Body of pancreas (tissue), 4 donors: ENCODE measurements around the gene NPPA. TPM values are rescaled to one million over a fixed set of nuclear protein-coding genes. Genes with fewer than 3 reads are reported as not detected.

Source experiments
- ATAC-seq: fragments of 150-250 bp; one replicate; pipeline ENCODE4 v1.9.1; 2016
- DNase-seq, 4 donors: peaks; one replicate each; pipeline ENCODE4 v3.0.0-alpha.2; 2019
- H3K27ac ChIP-seq, 4 donors: fragments of 200-600 bp; sonication (generic); 1 replicate in 3 of 4; 2 replicates in 1 of 4; pipeline versions ENCODE4 v1.5.1 to v1.6.1; 2016 to 2019; ENCODE audit warnings: mild to moderate bottlenecking in 1 of 4, mixed read lengths in 1 of 4, moderate library complexity in 1 of 4
- H3K27me3 ChIP-seq, 2 donors: fragments of 200-600 bp; sonication (generic); one replicate each; pipeline ENCODE4 v1.6.0; 2016; ENCODE audit warnings: mild to moderate bottlenecking in 1 of 2
- H3K36me3 ChIP-seq, 2 donors: fragments of 200-600 bp; sonication (generic); replicated peaks in 1 of 2; 2 replicates each; pipeline ENCODE4 v1.5.1; 2016; ENCODE audit warnings: low read depth in 2 of 2; ENCODE audit not compliant: insufficient read depth in 1 of 2
- H3K4me1 ChIP-seq: fragments of 200-600 bp; sonication (generic); one replicate; pipeline ENCODE4 v1.6.0; 2016
- H3K4me3 ChIP-seq, 2 donors: fragments of 200-600 bp; sonication (generic); 1 replicate in 1 of 2; 2 replicates in 1 of 2; pipeline ENCODE4 v1.5.1; 2016 to 2019
- H3K9me3 ChIP-seq, 3 donors: fragments of 200-600 bp; sonication (generic); 1 replicate in 2 of 3; 2 replicates in 1 of 3; pipeline ENCODE4 v1.5.1; 2016
- POLR2A ChIP-seq, 3 donors: fragments of 450-650 bp; IDR thresholded peaks; one replicate each; pipeline ENCODE4 v1.6.1; 2016; ENCODE audit warnings: antibody characterized with exemption in 3 of 3, mild to moderate bottlenecking in 2 of 3
- WGBS, 2 donors: methylation state at CpG; one replicate each; pipeline ENCODE4 v1.1.5; 2017; 5-methylcytosine and 5-hydroxymethylcytosine counted together
- intact Hi-C: fragments of 100-400 bp; cut with DNase I; formaldehyde crosslinking; loops from one replicate; pipeline ENCODE4 v1.15.1; 2023
- total RNA-seq, 2 donors: library from RNA; depleted of rRNA; stranded (reverse); fragments of >200 nt; gene quantifications; one replicate each; pipeline ENCODE4 v1.1.0, GENCODE V29; 2016
- TF ChIP-seq, protein P1 (sequence below), 7 experiments: fragments of 450-650 bp in 4 of 7; fragments of 200-600 bp in 3 of 7; sonication (generic) in 3 of 7; IDR thresholded peaks; one replicate each; pipeline ENCODE4 v1.5.1; 2016 to 2019; ENCODE audit warnings: antibody characterized with exemption in 7 of 7

Gene NPPA
- total RNA-seq, 2 donors from 2014 or later = 25.4 TPM; not detected in 1

GRCh38 chr1:11850156-11850555, 2.6 kb upstream of the NPPA start:
- no peaks in the 10 kb centered on the region for H3K4me1 ChIP-seq
- ATAC-seq (no peak), DNase-seq (no peak)
- TF ChIP-seq, protein P1, sequence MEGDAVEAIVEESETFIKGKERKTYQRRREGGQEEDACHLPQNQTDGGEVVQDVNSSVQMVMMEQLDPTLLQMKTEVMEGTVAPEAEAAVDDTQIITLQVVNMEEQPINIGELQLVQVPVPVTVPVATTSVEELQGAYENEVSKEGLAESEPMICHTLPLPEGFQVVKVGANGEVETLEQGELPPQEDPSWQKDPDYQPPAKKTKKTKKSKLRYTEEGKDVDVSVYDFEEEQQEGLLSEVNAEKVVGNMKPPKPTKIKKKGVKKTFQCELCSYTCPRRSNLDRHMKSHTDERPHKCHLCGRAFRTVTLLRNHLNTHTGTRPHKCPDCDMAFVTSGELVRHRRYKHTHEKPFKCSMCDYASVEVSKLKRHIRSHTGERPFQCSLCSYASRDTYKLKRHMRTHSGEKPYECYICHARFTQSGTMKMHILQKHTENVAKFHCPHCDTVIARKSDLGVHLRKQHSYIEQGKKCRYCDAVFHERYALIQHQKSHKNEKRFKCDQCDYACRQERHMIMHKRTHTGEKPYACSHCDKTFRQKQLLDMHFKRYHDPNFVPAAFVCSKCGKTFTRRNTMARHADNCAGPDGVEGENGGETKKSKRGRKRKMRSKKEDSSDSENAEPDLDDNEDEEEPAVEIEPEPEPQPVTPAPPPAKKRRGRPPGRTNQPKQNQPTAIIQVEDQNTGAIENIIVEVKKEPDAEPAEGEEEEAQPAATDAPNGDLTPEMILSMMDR (IDR thresholded peaks at IDR 0.05) = no peak
- no peak for TF ChIP-seq POLR2A (IDR thresholded peaks at IDR 0.05)
- H3K27me3 ChIP-seq = no peaks in the 10 kb centered on the region
- no peak overlapping the region for H3K27ac ChIP-seq
- intact Hi-C loops = no loop called here
- H3K4me3 ChIP-seq = no peak overlapping the region
- no peaks in the 10 kb centered on the region for H3K36me3 ChIP-seq
- H3K9me3 ChIP-seq = no peaks in the 10 kb centered on the region
- 53 to 54% methylated on average over 11 of the region's 11 CpGs for WGBS, 2 donors

- no peaks in the 10 kb centered on the region for H3K27me3 ChIP-seq
- no peak for DNase-seq
- ATAC-seq = no peak
- no peak overlapping the region for H3K27ac ChIP-seq
- H3K36me3 ChIP-seq = peaks cover 0 to 3% of the 10 kb centered on the region in 2 donors
- no peaks in the 10 kb centered on the region for H3K9me3 ChIP-seq
- no peaks in the 10 kb centered on the region for H3K4me1 ChIP-seq
- WGBS, 2 donors = 80 to 88% methylated on average over 9 of the region's 9 CpGs
- TF ChIP-seq, protein P1 (IDR thresholded peaks at IDR 0.05) = no peak
- no peak for TF ChIP-seq POLR2A (IDR thresholded peaks at IDR 0.05)
- no peak overlapping the region for H3K4me3 ChIP-seq
- intact Hi-C loops = no loop called here
These were observed 754 bp upstream of the NPPA start for GRCh38 chr1:11848373-11848700.

DNA sequence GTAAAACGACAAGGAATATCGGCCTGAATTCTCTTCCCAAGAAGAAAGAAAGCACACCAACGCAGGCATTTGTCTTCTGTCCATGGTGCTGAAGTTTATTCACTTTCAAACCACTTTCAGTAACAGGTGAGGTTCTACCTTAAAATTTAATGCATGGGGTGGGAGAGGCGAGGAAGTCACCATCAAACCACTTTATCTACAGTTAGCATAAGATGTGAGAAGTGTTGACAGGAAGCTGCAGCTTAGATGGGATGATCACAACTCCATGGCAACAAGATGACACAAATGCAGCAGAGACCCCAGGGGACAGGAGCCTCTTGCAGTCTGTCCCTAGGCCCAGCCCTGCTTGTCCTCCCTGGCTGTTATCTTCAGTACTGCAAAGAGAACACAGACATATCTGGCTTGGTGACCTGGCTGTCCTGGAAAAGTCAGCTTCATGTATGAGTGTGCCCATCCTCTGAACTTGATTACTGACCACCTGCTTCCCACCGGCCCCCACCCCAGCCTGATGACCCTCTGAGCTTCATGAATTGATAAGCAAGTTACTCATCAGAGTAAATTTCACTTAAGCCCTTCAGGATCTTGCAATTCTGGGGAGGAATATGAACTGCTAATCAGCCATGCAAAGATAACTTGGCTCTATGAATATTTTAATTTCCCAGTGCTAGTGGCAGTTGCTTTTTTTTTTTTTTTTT, 1.8 kb downstream of the NPPA start:
- DNase-seq (no peak), ATAC-seq (no peak)
- H3K27ac ChIP-seq = no peak overlapping the region
- intact Hi-C loops = no loop called here
- peaks cover 1 to 14% of the 10 kb centered on the region in 2 donors for H3K36me3 ChIP-seq
- no peaks in the 10 kb centered on the region for H3K9me3 ChIP-seq
- TF ChIP-seq, protein P1 (IDR thresholded peaks at IDR 0.05) = no peak
- no peak for TF ChIP-seq POLR2A (IDR thresholded peaks at IDR 0.05)
- no peaks in the 10 kb centered on the region for H3K27me3 ChIP-seq
- no peaks in the 10 kb centered on the region for H3K4me1 ChIP-seq
- H3K4me3 ChIP-seq = no peak overlapping the region
- whole genome bisulfite sequencing, 2 donors = 64 to 76% methylated on average over 5 of the region's 5 CpGs

GRCh38 chr1:11842154-11843041, 5.2 kb downstream of the NPPA start:
- peaks cover 5 to 26% of the 10 kb centered on the region in 2 donors for H3K36me3 ChIP-seq
- no peak overlapping the region for H3K4me3 ChIP-seq
- H3K9me3 ChIP-seq = no peaks in the 10 kb centered on the region
- TF ChIP-seq POLR2A (IDR thresholded peaks at IDR 0.05) = no peak
- H3K4me1 ChIP-seq = no peaks in the 10 kb centered on the region
- ATAC-seq (no peak), DNase-seq (no peak)
- no peaks in the 10 kb centered on the region for H3K27me3 ChIP-seq
- intact Hi-C loops = no loop called here
- no peak overlapping the region for H3K27ac ChIP-seq
- WGBS, 2 donors = 67 to 81% methylated on average over 17 to 19 of the region's 19 CpGs

DNA sequence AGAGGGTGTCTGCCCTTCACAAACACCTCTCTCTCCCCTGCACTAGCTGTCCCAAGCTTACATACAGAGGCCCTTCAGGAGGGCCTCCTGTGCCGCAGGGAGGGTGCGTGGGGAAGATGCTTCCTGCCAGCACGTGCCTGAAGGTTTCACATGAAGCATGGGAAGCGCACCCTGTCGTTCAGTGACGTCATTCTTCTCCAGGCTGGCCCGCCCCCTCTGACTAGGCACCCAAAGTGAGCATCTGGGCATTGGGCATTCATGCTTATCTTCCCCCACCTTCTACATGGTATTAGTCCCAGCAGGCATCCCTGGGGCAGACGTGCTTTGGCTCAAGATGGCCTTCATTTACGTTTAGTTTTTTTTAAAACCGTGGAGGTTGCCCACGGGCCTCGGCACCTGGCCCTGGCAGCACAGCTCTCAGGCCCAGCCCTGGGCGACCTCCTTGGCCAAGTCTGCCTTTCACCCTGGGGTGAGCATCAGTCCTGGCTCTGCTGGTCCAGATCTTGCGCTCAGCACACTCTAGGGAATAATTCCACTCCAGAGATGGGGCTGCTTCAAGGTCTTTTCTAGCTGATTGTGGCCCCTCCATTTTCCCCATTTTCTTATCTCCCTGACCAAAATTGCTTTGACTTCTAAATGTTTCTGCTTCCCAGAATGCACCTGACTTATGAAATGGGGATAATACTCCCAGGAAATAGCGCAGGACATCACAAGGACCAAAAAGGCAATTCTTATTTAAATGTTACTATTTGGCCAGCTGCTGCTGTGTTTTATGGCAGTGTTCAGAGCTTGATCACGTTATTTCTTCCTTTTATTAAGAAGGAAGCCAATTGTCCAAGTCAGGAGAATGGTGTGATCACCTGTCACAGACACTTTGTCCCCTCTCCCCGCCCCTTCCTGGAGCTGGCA, 6.1 kb downstream of the NPPA start:
- ATAC-seq = no peak
- peaks cover 5 to 29% of the 10 kb centered on the region in 2 donors for H3K36me3 ChIP-seq
- no peak overlapping the region for H3K4me3 ChIP-seq
- no peaks in the 10 kb centered on the region for H3K9me3 ChIP-seq
- no peaks in the 10 kb centered on the region for H3K27me3 ChIP-seq
- intact Hi-C loops = no loop called here
- no peak overlapping the region for H3K27ac ChIP-seq
- 74 to 81% methylated on average over 17 of the region's 17 CpGs for WGBS, 2 donors
- no peak for DNase-seq
- H3K4me1 ChIP-seq = no peaks in the 10 kb centered on the region
- TF ChIP-seq, protein P1 (IDR thresholded peaks at IDR 0.05) = no peak
- TF ChIP-seq POLR2A (IDR thresholded peaks at IDR 0.05) = no peak
